Epithelial cell of proximal tubule (primary cell): Measurements from ENCODE around the gene PBOV1. TPM values are rescaled to one million over a fixed set of nuclear protein-coding genes. Genes with fewer than 3 reads are reported as not detected.

ENCODE experiments used
- DNase-seq: peaks from one replicate; pipeline ENCODE4 v3.0.0-alpha.2; 2011; ENCODE audit warnings: low read depth
- H3K4me3 ChIP-seq: 2 replicates; pipeline ENCODE4 v1.5.1; 2011; ENCODE audit warnings: low read depth, mild to moderate bottlenecking, low read length
- total RNA-seq: library from RNA; depleted of rRNA; stranded (reverse); fragments of >200 nt; gene quantifications from 2 replicates; pipeline ENCODE4 v1.2.3, GENCODE V29; 2015
- TF ChIP-seq, protein P1 (sequence below): conservative IDR thresholded peaks from 2 replicates; pipeline ENCODE4 v1.5.1; 2012; ENCODE audit warnings: low read depth, mild to moderate bottlenecking, low read length

The PBOV1 gene
- total RNA-seq, 1 donor from 2014 or later: not detected

DNA sequence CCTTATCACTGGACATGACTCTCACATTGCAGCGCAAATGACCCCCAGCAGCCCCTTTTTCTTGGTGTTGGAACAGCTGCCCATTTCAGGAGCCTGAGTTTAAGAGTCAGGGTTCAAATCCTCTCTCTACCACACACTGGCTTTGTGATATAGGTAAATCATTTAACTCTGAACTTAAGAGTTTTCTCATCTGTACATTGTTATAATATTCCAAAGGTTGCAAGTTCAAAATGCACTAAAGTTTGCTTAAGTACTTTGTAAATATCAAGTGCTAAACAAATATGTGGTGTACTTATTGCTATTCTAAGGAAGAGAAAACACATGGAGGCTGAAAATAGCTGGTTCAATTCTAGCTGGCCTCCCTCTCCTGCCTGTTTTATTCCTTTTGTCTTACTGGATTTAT lies 39.3 kb upstream of the PBOV1 start:
- TF ChIP-seq, protein P1, sequence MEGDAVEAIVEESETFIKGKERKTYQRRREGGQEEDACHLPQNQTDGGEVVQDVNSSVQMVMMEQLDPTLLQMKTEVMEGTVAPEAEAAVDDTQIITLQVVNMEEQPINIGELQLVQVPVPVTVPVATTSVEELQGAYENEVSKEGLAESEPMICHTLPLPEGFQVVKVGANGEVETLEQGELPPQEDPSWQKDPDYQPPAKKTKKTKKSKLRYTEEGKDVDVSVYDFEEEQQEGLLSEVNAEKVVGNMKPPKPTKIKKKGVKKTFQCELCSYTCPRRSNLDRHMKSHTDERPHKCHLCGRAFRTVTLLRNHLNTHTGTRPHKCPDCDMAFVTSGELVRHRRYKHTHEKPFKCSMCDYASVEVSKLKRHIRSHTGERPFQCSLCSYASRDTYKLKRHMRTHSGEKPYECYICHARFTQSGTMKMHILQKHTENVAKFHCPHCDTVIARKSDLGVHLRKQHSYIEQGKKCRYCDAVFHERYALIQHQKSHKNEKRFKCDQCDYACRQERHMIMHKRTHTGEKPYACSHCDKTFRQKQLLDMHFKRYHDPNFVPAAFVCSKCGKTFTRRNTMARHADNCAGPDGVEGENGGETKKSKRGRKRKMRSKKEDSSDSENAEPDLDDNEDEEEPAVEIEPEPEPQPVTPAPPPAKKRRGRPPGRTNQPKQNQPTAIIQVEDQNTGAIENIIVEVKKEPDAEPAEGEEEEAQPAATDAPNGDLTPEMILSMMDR: no peak
- no peak for DNase-seq
- H3K4me3 ChIP-seq: no peak overlapping the region

DNA sequence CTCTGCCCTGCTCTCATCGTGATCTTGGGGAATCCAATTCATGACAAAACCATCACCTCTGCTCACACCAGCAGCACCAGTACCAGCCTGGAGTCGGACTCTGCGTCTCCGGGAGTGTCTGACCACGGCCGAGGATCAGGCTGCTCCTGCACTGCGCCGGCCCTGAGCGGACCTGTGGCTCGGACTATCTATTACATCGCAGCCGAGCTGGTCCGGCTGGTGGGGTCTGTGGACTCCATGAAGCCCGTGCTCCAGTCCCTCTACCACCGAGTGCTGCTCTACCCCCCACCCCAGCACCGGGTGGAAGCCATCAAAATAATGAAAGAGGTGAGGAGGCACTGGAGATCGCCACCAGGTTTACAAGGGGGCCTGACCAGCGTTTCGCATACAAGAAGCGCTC lies 37.2 kb upstream of the PBOV1 start:
- DNase-seq: no peak
- TF ChIP-seq, protein P1: no peak
- no peak overlapping the region for H3K4me3 ChIP-seq

DNA sequence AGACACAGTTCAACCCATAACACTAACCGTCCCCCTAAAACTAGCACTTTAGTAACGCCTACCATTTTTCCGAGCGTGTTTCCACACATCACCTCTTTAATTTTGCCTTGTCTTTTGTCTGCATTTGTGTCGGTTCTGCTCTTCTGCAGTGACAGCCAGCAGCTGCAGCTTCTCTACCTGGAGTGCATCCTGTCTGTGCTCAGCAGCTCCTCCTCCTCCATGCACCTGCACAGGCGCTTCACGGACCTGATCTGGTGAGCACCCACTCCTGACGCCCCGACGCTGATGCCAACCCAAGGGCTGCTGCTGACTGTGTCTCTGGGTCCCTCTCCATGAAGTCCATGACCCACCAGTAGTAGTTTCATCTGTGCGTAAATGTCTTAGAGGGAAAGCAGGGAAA lies 35.4 kb upstream of the PBOV1 start:
- TF ChIP-seq, protein P1: no peak
- DNase-seq: no peak
- H3K4me3 ChIP-seq: no peak overlapping the region

DNA sequence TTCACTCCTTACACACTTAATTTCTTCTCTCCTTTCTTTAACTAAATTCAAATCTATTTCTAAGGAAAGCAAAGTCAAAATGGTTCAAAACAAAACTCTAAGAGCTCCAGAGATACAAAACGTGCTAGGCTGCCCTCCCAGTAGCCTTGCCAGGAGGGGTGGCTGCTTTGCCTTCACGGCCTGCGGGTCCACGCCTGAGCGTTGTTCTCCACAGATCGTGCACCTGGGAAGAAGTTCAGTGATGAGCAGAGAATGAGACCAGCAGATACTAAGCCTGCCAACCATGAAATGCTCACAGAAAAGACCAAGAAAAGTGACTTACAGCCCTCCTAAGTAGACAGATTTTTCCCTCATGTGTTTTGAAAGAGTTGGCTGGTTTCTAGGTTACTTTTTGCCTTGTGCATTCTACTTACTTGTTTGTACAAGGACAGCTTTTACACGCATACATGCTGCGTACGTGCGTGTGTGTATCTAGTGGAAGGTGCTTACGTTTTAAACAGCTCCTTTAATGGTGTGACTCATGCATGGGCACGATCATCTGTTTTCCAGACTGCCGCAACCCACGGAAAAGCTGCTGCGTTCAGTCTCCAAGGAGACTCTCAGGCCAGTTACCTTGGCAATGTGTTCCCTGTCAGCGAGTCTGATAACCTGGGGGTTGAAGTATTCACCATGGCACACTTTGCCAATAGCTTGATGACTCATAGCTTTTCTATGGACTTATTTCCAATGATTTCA lies 32.4 kb upstream of the PBOV1 start:
- DNase-seq: peak; percentile 26
- TF ChIP-seq, protein P1: no peak

DNA sequence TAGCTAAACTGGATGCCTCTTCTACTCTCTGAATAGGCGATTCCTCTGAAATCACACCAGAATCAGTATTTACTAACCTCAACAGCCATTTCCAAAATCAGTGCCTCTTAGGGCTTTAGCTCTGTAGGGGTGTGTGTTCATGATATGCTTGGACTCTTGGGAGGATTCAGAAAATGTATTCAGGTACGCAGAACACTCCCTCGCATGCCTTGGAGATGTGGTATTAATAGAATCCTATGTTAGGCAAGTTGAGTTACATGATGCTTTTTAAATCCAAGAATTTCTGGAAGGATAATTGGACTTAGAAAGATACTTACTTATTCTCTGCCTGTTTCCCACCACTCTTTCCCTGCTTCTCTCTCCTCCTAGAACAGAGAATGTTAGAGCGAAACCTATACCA lies 31.8 kb upstream of the PBOV1 start:
- no peak overlapping the region for H3K4me3 ChIP-seq
- TF ChIP-seq, protein P1: no peak
- no peak for DNase-seq

More for the DNA sequence above, 32.4 kb upstream of the PBOV1 start:
- H3K4me3 ChIP-seq: no peak overlapping the region

DNA sequence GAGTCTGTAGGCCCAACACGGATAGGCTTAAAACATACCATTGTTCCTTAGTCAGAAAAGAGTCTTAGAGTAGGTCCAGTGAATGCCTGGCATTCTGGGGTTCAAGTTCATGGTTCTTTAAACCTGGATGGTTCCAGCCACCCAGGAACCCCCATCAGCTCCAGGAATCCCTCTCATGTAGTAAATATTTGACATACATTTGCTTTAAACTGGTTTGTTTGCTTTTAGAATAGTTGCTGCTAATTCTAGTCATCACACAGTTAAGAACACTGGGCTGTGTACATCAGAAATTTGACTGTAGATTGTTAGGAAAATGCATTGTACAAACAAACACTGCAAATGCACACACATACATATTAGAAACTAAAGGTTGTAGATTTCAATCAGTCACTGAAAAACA lies 30.6 kb upstream of the PBOV1 start:
- no peak for DNase-seq
- TF ChIP-seq, protein P1: no peak
- H3K4me3 ChIP-seq: no peak overlapping the region

DNA sequence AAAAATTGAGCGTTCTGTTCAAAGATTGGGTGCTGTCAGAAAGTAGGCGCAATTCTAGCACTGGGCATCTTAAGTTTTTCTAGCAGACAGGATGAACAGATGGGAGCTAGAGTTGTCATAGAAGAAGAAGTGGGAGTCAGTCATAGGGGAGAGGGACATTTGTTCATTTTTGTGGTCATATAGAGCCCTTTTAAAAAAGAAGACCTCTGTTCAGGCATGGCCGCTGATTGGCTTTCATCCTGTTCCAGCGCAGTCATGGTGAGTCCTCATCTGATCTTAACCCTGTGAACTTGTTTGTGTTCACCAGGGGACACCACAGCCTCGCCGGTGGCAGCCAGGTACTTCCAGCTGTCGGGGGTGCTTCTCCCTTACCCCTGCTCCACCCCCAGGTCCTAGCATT lies 29.7 kb upstream of the PBOV1 start:
- no peak overlapping the region for H3K4me3 ChIP-seq
- DNase-seq: no peak
- TF ChIP-seq, protein P1: no peak
